ENCODE results near the gene LMNTD2.

The LMNTD2 gene

GRCh38 chr11:559712-560304, 730 bp downstream of the LMNTD2 start:
- DNase-seq: no peak
- no peaks in the 10 kb centered on the region for H3K27me3 ChIP-seq (replicated peaks; ENCODE audit: control insufficient read depth, insufficient read depth, low read length, poor library complexity, severe bottlenecking)
- H3K27ac ChIP-seq (ENCODE audit: insufficient read depth, low read length, poor library complexity, severe bottlenecking): peak overlapping the region; percentile 70

GRCh38 chr11:559020-559620, 1.4 kb downstream of the LMNTD2 start:
- no peak for DNase-seq
- Histone ChIP-seq H3K9me3 (ENCODE audit: control insufficient read depth, low read length) (no peaks in the 10 kb centered on the region), H3K4me1 (ENCODE audit: control insufficient read depth, insufficient read depth, low read length, poor library complexity, severe bottlenecking) (peaks cover 38% of the 10 kb centered on the region), H3K4me3 (ENCODE audit: insufficient read depth, low read depth, low read length, poor library complexity, severe bottlenecking) (no peak overlapping the region), H3K36me3 (ENCODE audit: control insufficient read depth, insufficient read depth, low read length) (peaks cover 7% of the 10 kb centered on the region), H3K27ac (ENCODE audit: insufficient read depth, low read length, poor library complexity, severe bottlenecking) (no peak overlapping the region), H3K27me3 (replicated peaks; ENCODE audit: control insufficient read depth, insufficient read depth, low read length, poor library complexity, severe bottlenecking) (no peaks in the 10 kb centered on the region)

More at GRCh38 chr11:559712-560304, 730 bp downstream of the LMNTD2 start:
- Histone ChIP-seq H3K36me3 (ENCODE audit: control insufficient read depth, insufficient read depth, low read length) (peaks cover 7% of the 10 kb centered on the region), H3K9me3 (ENCODE audit: control insufficient read depth, low read length) (no peaks in the 10 kb centered on the region), H3K4me3 (ENCODE audit: insufficient read depth, low read depth, low read length, poor library complexity, severe bottlenecking) (no peak overlapping the region), H3K4me1 (ENCODE audit: control insufficient read depth, insufficient read depth, low read length, poor library complexity, severe bottlenecking) (peaks cover 31% of the 10 kb centered on the region)

GRCh38 chr11:558503-558902, 2.0 kb downstream of the LMNTD2 start:
- Histone ChIP-seq H3K4me1 (ENCODE audit: control insufficient read depth, insufficient read depth, low read length, poor library complexity, severe bottlenecking) (peaks cover 38% of the 10 kb centered on the region), H3K27me3 (replicated peaks; ENCODE audit: control insufficient read depth, insufficient read depth, low read length, poor library complexity, severe bottlenecking) (no peaks in the 10 kb centered on the region), H3K27ac (ENCODE audit: insufficient read depth, low read length, poor library complexity, severe bottlenecking) (no peak overlapping the region), H3K9me3 (ENCODE audit: control insufficient read depth, low read length) (no peaks in the 10 kb centered on the region), H3K4me3 (ENCODE audit: insufficient read depth, low read depth, low read length, poor library complexity, severe bottlenecking) (no peak overlapping the region), H3K36me3 (ENCODE audit: control insufficient read depth, insufficient read depth, low read length) (peaks cover 6% of the 10 kb centered on the region)
- no peak for DNase-seq

GRCh38 chr11:557328-558132, 3.0 kb downstream of the LMNTD2 start:
- H3K27me3 ChIP-seq (replicated peaks; ENCODE audit: control insufficient read depth, insufficient read depth, low read length, poor library complexity, severe bottlenecking): no peaks in the 10 kb centered on the region
- H3K9me3 ChIP-seq (ENCODE audit: control insufficient read depth, low read length): no peaks in the 10 kb centered on the region
- no peak for DNase-seq
- peaks cover 38% of the 10 kb centered on the region for H3K4me1 ChIP-seq (ENCODE audit: control insufficient read depth, insufficient read depth, low read length, poor library complexity, severe bottlenecking)
- no peak overlapping the region for H3K4me3 ChIP-seq (ENCODE audit: insufficient read depth, low read depth, low read length, poor library complexity, severe bottlenecking)
- no peaks in the 10 kb centered on the region for H3K36me3 ChIP-seq (ENCODE audit: control insufficient read depth, insufficient read depth, low read length)
- no peak overlapping the region for H3K27ac ChIP-seq (ENCODE audit: insufficient read depth, low read length, poor library complexity, severe bottlenecking)

- Histone ChIP-seq H3K9me3 (ENCODE audit: control insufficient read depth, low read length) (no peaks in the 10 kb centered on the region), H3K4me1 (ENCODE audit: control insufficient read depth, insufficient read depth, low read length, poor library complexity, severe bottlenecking) (peaks cover 32% of the 10 kb centered on the region), H3K27ac (ENCODE audit: insufficient read depth, low read length, poor library complexity, severe bottlenecking) (no peak overlapping the region), H3K4me3 (ENCODE audit: insufficient read depth, low read depth, low read length, poor library complexity, severe bottlenecking) (no peak overlapping the region), H3K27me3 (replicated peaks; ENCODE audit: control insufficient read depth, insufficient read depth, low read length, poor library complexity, severe bottlenecking) (no peaks in the 10 kb centered on the region), H3K36me3 (ENCODE audit: control insufficient read depth, insufficient read depth, low read length) (no peaks in the 10 kb centered on the region)
- no peak for DNase-seq
Measured at GRCh38 chr11:556662-557256, 3.8 kb downstream of the LMNTD2 start.

GRCh38 chr11:555780-556661, 4.5 kb downstream of the LMNTD2 start:
- DNase-seq: no peak
- Histone ChIP-seq H3K27me3 (replicated peaks; ENCODE audit: control insufficient read depth, insufficient read depth, low read length, poor library complexity, severe bottlenecking) (no peaks in the 10 kb centered on the region), H3K36me3 (ENCODE audit: control insufficient read depth, insufficient read depth, low read length) (no peaks in the 10 kb centered on the region), H3K4me3 (ENCODE audit: insufficient read depth, low read depth, low read length, poor library complexity, severe bottlenecking) (peak overlapping the region; percentile 64), H3K27ac (ENCODE audit: insufficient read depth, low read length, poor library complexity, severe bottlenecking) (no peak overlapping the region), H3K9me3 (ENCODE audit: control insufficient read depth, low read length) (no peaks in the 10 kb centered on the region), H3K4me1 (ENCODE audit: control insufficient read depth, insufficient read depth, low read length, poor library complexity, severe bottlenecking) (peaks cover 27% of the 10 kb centered on the region)

GRCh38 chr11:555227-555779, 5.2 kb downstream of the LMNTD2 start:
- Histone ChIP-seq H3K36me3 (ENCODE audit: control insufficient read depth, insufficient read depth, low read length) (no peaks in the 10 kb centered on the region), H3K27ac (ENCODE audit: insufficient read depth, low read length, poor library complexity, severe bottlenecking) (no peak overlapping the region), H3K4me3 (ENCODE audit: insufficient read depth, low read depth, low read length, poor library complexity, severe bottlenecking) (peak overlapping the region; percentile 64), H3K4me1 (ENCODE audit: control insufficient read depth, insufficient read depth, low read length, poor library complexity, severe bottlenecking) (peaks cover 24% of the 10 kb centered on the region), H3K9me3 (ENCODE audit: control insufficient read depth, low read length) (no peaks in the 10 kb centered on the region), H3K27me3 (replicated peaks; ENCODE audit: control insufficient read depth, insufficient read depth, low read length, poor library complexity, severe bottlenecking) (no peaks in the 10 kb centered on the region)
- no peak for DNase-seq

GRCh38 chr11:554428-555226, 5.9 kb downstream of the LMNTD2 start:
- Histone ChIP-seq H3K9me3 (ENCODE audit: control insufficient read depth, low read length) (no peaks in the 10 kb centered on the region), H3K27me3 (replicated peaks; ENCODE audit: control insufficient read depth, insufficient read depth, low read length, poor library complexity, severe bottlenecking) (no peaks in the 10 kb centered on the region), H3K4me1 (ENCODE audit: control insufficient read depth, insufficient read depth, low read length, poor library complexity, severe bottlenecking) (peaks cover 18% of the 10 kb centered on the region), H3K36me3 (ENCODE audit: control insufficient read depth, insufficient read depth, low read length) (no peaks in the 10 kb centered on the region), H3K27ac (ENCODE audit: insufficient read depth, low read length, poor library complexity, severe bottlenecking) (no peak overlapping the region), H3K4me3 (ENCODE audit: insufficient read depth, low read depth, low read length, poor library complexity, severe bottlenecking) (peak overlapping the region; percentile 61)
- DNase-seq: peak; percentile 63 to 68 (median 67)

GRCh38 chr11:553988-554340, 6.6 kb downstream of the LMNTD2 start:
- DNase-seq: no peak
- Histone ChIP-seq H3K36me3 (ENCODE audit: control insufficient read depth, insufficient read depth, low read length) (no peaks in the 10 kb centered on the region), H3K4me3 (ENCODE audit: insufficient read depth, low read depth, low read length, poor library complexity, severe bottlenecking) (no peak overlapping the region), H3K27ac (ENCODE audit: insufficient read depth, low read length, poor library complexity, severe bottlenecking) (no peak overlapping the region), H3K9me3 (ENCODE audit: control insufficient read depth, low read length) (no peaks in the 10 kb centered on the region), H3K4me1 (ENCODE audit: control insufficient read depth, insufficient read depth, low read length, poor library complexity, severe bottlenecking) (peaks cover 14% of the 10 kb centered on the region), H3K27me3 (replicated peaks; ENCODE audit: control insufficient read depth, insufficient read depth, low read length, poor library complexity, severe bottlenecking) (no peaks in the 10 kb centered on the region)
